Astrocyte of the spinal cord (primary cell): Measurements from ENCODE around the gene ARHGEF11.
"Not testable (repeated sequence)": the region's sequence is repeated elsewhere in the genome, so short reads cannot be mapped to it uniquely, and the experiment has no call there.

Experiments used
- DNase-seq: peaks from one replicate; pipeline ENCODE4 v3.0.0; 2011; ENCODE audit warnings: low read depth, low spot score
- H3K4me3 ChIP-seq: 2 replicates; pipeline ENCODE4 v1.5.1; 2011; ENCODE audit warnings: low read depth, mild to moderate bottlenecking, low read length, moderate library complexity
- in situ Hi-C: cut with HindIII; loops from 2 replicates; pipeline ENCODE4 v1.10.0; 2017; ENCODE audit warnings: low sequenced_read_pairs
- TF ChIP-seq, protein P1 (sequence below): IDR thresholded peaks from 2 replicates; pipeline ENCODE4 v1.5.1; 2012; ENCODE audit warnings: low read depth, mild to moderate bottlenecking, low read length, inconsistent platforms

The ARHGEF11 gene

DNA sequence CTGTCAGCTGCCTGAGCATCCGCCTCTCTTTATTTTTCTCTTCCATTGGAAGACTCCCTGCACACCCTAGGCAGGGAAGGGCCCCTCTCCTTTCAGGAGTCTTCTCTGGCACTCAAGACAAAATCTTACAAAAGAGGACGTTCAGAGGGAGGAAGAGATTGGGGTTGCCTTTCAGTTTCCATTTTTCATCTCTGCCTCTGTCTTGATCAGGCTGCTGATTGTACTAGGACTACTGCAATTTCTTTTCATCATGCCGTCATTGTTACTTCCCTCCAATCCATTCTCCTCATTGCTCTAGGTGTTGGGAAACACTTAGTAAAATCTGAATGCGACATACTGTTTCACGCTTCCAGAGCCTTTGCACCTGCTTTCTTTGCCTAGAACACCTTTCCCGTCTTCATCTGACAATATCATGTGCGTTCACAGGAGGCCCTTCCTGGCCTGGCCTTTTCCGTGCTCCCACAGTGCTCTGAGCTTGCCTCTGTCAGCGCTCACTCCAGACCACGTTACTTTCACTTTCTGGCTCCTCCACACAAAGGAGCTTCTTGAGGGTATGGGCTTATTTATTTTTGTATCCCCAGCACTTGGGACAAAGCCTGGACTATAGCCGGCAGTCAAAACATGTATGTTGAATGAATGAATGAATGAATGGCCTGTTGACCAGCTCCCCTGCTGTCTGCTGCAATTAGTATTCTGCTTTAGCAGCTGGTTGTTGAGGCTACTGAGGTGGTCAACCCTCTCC, 114.2 kb downstream of the ARHGEF11 start:
- peak; percentile 59 for DNase-seq
- in situ Hi-C loops = no loop called here
- H3K4me3 ChIP-seq = no peak overlapping the region
- TF ChIP-seq, protein P1, sequence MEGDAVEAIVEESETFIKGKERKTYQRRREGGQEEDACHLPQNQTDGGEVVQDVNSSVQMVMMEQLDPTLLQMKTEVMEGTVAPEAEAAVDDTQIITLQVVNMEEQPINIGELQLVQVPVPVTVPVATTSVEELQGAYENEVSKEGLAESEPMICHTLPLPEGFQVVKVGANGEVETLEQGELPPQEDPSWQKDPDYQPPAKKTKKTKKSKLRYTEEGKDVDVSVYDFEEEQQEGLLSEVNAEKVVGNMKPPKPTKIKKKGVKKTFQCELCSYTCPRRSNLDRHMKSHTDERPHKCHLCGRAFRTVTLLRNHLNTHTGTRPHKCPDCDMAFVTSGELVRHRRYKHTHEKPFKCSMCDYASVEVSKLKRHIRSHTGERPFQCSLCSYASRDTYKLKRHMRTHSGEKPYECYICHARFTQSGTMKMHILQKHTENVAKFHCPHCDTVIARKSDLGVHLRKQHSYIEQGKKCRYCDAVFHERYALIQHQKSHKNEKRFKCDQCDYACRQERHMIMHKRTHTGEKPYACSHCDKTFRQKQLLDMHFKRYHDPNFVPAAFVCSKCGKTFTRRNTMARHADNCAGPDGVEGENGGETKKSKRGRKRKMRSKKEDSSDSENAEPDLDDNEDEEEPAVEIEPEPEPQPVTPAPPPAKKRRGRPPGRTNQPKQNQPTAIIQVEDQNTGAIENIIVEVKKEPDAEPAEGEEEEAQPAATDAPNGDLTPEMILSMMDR = no peak

DNA sequence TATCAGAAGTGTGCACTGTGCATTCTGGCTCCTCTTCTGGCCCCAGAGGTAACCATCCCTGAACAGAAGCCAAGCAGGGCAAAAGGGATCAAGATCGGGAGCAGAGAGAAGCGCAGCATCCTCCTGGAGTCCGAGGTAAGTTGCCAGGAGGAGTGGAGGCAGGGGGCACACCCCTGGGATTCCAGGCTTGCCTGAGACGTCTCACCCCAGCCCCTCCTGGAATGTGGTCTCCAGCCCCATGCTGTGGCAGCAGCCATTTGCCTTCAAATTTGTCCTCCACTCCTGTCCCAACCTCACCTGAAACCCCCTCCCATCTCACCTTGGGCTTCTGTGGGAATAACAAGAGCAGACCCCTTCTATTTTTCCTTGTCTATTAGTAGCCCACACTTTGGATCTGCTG, 115.1 kb downstream of the ARHGEF11 start:
- no peak for DNase-seq
- no peak overlapping the region for H3K4me3 ChIP-seq
- TF ChIP-seq, protein P1 = no peak
- in situ Hi-C loops = no loop called here

DNA sequence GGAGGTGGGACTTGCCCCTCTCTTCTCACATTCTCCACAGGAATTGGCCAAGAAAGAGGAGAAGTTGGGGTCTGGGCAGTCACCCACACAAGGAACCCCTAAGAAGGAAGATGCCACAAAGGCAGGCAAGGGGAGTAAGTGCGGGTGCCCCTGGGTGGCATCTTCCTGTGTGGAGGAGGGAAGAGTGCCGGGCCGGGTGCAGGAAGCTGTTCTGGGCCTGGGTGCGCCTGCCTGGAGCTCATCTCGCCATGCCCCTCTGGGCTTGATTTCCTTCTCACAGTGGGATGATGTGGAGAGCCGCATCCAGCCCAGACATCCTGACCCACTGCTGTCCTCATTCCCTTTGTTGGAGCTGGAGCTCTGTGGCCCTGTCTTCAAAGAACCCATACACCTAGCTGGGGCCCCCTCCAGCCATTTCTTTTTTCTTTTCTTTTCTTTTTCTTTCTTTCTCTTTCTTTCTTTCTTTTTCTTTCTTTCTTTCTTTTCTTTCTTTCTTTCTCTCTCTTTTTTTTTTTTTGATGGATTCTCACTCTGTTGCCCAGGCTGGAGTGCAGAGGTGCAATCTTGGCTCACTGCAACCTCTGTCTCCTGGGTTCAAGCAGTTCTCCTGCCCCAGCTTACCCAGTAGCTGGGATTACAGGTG, 115.8 kb downstream of the ARHGEF11 start:
- TF ChIP-seq, protein P1 = no peak
- no peak overlapping the region for H3K4me3 ChIP-seq
- no peak for DNase-seq
- in situ Hi-C loops = no loop called here

DNA sequence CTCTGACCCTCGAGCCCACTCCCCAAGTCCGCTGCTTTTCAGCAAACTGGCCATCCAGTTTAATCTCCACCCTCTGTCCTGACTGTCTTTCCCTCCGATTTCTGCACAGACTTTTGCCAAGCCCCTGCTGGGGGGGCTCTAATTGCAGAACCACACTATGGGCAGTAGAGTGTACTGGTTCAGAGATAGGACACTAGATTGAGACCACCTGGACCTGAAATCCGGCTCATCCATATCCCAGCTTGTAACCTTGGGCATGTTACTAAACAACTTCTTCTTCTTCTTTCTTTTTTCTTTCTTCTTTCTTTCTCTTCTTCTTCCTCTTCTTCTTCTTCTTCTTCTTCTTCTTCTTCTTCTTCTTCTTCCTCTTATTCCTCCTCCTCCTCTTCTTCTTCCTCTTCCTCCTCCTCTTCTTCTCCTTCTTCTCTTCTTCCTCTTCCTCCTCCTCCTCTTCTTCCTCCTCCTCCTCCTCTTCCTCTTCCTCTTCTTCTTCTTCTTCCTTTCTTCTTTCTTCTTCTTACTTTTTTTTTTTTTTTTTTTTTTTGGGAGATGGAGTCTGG, 117.4 kb downstream of the ARHGEF11 start:
- no peak overlapping the region for H3K4me3 ChIP-seq
- DNase-seq = no peak
- TF ChIP-seq, protein P1 = no peak
- in situ Hi-C loops = no loop called here

DNA sequence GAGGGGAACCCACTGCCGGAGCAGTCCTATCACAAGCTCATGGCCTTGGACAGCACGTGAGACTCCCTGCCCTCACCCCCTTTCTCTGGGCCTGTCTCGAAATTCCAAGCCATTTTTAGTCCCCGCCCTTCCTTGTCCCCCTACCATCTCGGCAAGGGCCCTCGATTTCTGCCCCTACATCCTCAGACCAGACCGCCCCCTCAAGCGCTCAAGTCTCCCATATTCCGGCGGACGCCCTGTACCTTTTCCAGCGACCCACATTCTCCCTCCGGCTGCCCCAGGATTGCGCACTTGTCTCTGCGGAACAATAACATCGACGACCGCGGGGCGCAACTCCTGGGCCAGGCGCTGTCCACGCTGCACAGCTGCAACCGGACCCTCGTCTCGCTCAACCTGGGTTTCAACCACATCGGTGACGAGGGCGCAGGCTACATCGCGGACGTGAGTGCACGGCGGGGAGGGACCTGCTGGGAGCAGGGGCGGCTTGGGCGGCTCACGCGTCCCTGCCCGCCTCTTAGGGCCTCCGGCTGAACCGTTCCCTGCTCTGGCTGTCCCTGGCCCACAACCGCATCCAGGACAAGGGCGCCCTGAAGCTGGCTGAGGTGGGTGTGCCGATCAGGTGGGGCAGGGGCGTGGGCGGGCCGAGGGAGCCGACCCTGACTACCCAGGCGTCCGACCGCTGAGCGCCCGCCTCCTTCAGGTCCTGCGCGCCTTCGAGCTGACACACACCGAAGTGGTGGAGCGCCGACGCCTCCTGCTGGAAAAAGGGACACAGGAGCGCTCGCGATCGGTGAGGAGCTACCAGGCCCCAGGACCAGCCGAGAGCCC, 118.1 kb downstream of the ARHGEF11 start:
- peak overlapping the region; percentile 25 for H3K4me3 ChIP-seq
- DNase-seq = peak; percentile 70
- TF ChIP-seq, protein P1 = peak; percentile 77
- in situ Hi-C loops = no loop called here

DNA sequence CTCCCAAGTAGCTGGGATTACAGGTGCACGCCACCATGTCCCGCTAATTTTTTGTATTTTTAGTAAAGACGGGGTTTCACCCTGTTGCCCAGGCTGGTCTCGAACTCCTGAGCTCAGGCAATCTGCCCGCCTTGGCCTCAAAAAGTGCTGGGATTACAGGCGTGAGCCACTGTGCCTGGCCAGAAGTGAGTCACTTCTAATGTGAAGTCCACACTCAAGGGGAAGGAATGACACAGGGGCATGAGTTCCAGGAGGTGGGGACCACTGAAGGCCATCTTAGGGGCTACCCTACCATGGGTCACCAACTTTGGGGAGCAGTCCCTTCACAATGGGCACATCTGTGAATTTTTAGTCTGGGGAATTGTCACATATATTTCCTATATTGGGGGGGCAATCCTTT, 118.8 kb downstream of the ARHGEF11 start:
- DNase-seq, H3K4me3 ChIP-seq, in situ Hi-C loops: not testable (repeated sequence)
